Duodenal mucosa (tissue), 2 donors: Measurements from ENCODE around the gene TMEM214.

ENCODE experiments used
- H3K27ac ChIP-seq: one replicate; pipeline ENCODE4 v1.7.0; 2013; ENCODE audit warnings: low read depth, low read length
- H3K27me3 ChIP-seq, 2 donors: one replicate each; pipeline ENCODE4 v1.7.0; 2013; ENCODE audit warnings: low read length in 2 of 2, control low read depth in 1 of 2; ENCODE audit not compliant: insufficient read depth in 2 of 2, control insufficient read depth in 1 of 2
- H3K36me3 ChIP-seq, 2 donors: one replicate each; pipeline ENCODE4 v1.7.0; 2013; ENCODE audit warnings: low read length in 2 of 2, control low read depth in 1 of 2; ENCODE audit not compliant: insufficient read depth in 2 of 2, control insufficient read depth in 1 of 2
- H3K4me1 ChIP-seq, 2 donors: one replicate each; pipeline ENCODE4 v1.7.0; 2013; ENCODE audit warnings: low read length in 2 of 2, control low read depth in 1 of 2; ENCODE audit not compliant: insufficient read depth in 2 of 2, control insufficient read depth in 1 of 2
- H3K4me3 ChIP-seq, 2 donors: one replicate each; pipeline ENCODE4 v1.7.0; 2013; ENCODE audit warnings: low read length in 2 of 2, low read depth in 1 of 2
- H3K9ac ChIP-seq, 2 donors: one replicate each; pipeline ENCODE4 v1.7.0; 2013; ENCODE audit warnings: low read length in 2 of 2, low read depth in 1 of 2
- H3K9me3 ChIP-seq, 2 donors: one replicate each; pipeline ENCODE4 v1.7.0; 2013; ENCODE audit warnings: low read length in 2 of 2, control low read depth in 1 of 2; ENCODE audit not compliant: control insufficient read depth in 1 of 2

The TMEM214 gene

GRCh38 chr2:27021253-27022049 is 11.3 kb upstream of the TMEM214 start:
- Histone ChIP-seq H3K9ac (no peak overlapping the region), H3K4me3 (no peak overlapping the region), H3K4me1 (peaks cover 29% of the 10 kb centered on the region in 2 donors), H3K27ac (no peak overlapping the region), H3K9me3 (no peaks in the 10 kb centered on the region), H3K27me3 (no peaks in the 10 kb centered on the region), H3K36me3 (peaks cover 0 to 21% of the 10 kb centered on the region in 2 donors)

- peaks cover 25 to 29% of the 10 kb centered on the region in 2 donors for H3K4me1 ChIP-seq
- H3K36me3 ChIP-seq: peaks cover 0 to 24% of the 10 kb centered on the region in 2 donors
- H3K9ac ChIP-seq: no peak overlapping the region
- H3K27ac ChIP-seq: no peak overlapping the region
- H3K9me3 ChIP-seq: no peaks in the 10 kb centered on the region
- H3K4me3 ChIP-seq: no peak overlapping the region
- no peaks in the 10 kb centered on the region for H3K27me3 ChIP-seq
Observed at GRCh38 chr2:27023740-27024139, 9.0 kb upstream of the TMEM214 start.

- Histone ChIP-seq H3K27ac (no peak overlapping the region), H3K36me3 (peaks cover 0 to 24% of the 10 kb centered on the region in 2 donors), H3K4me3 (no peak overlapping the region), H3K27me3 (no peaks in the 10 kb centered on the region), H3K9ac (no peak overlapping the region), H3K4me1 (peaks cover 25 to 29% of the 10 kb centered on the region in 2 donors), H3K9me3 (no peaks in the 10 kb centered on the region)
Observed at GRCh38 chr2:27024188-27024587, 8.6 kb upstream of the TMEM214 start.

GRCh38 chr2:27024812-27025211 is 8.0 kb upstream of the TMEM214 start:
- Histone ChIP-seq H3K9me3 (no peaks in the 10 kb centered on the region), H3K4me3 (no peak overlapping the region), H3K9ac (no peak overlapping the region), H3K36me3 (peaks cover 0 to 24% of the 10 kb centered on the region in 2 donors), H3K4me1 (peaks cover 20 to 25% of the 10 kb centered on the region in 2 donors), H3K27me3 (no peaks in the 10 kb centered on the region), H3K27ac (no peak overlapping the region)

- Histone ChIP-seq H3K27me3 (no peaks in the 10 kb centered on the region), H3K4me1 (peaks cover 15 to 23% of the 10 kb centered on the region in 2 donors), H3K9me3 (no peaks in the 10 kb centered on the region), H3K4me3 (no peak overlapping the region), H3K9ac (no peak overlapping the region), H3K27ac (no peak overlapping the region), H3K36me3 (peaks cover 0 to 24% of the 10 kb centered on the region in 2 donors)
Observed at GRCh38 chr2:27025281-27025800, 7.4 kb upstream of the TMEM214 start.

GRCh38 chr2:27025861-27026851 is 6.6 kb upstream of the TMEM214 start:
- H3K9me3 ChIP-seq: no peaks in the 10 kb centered on the region
- H3K27me3 ChIP-seq: no peaks in the 10 kb centered on the region
- peaks cover 0 to 24% of the 10 kb centered on the region in 2 donors for H3K36me3 ChIP-seq
- H3K4me3 ChIP-seq: no peak overlapping the region
- H3K27ac ChIP-seq: no peak overlapping the region
- H3K4me1 ChIP-seq: peaks cover 7 to 14% of the 10 kb centered on the region in 2 donors
- no peak overlapping the region for H3K9ac ChIP-seq

- Histone ChIP-seq H3K9me3 (no peaks in the 10 kb centered on the region), H3K27ac (no peak overlapping the region), H3K4me3 (no peak overlapping the region), H3K27me3 (no peaks in the 10 kb centered on the region), H3K36me3 (peaks cover 0 to 24% of the 10 kb centered on the region in 2 donors), H3K9ac (no peak overlapping the region), H3K4me1 (peaks cover 4 to 5% of the 10 kb centered on the region in 2 donors)
Observed at GRCh38 chr2:27027211-27027651, 5.5 kb upstream of the TMEM214 start.

GRCh38 chr2:27029051-27029450 is 3.7 kb upstream of the TMEM214 start:
- Histone ChIP-seq H3K36me3 (peaks cover 0 to 18% of the 10 kb centered on the region in 2 donors), H3K9ac (no peak overlapping the region), H3K4me3 (no peak overlapping the region), H3K27me3 (no peaks in the 10 kb centered on the region), H3K27ac (no peak overlapping the region), H3K9me3 (no peaks in the 10 kb centered on the region), H3K4me1 (peaks cover 10 to 14% of the 10 kb centered on the region in 2 donors)

GRCh38 chr2:27033253-27033852 is 588 bp downstream of the TMEM214 start:
- Histone ChIP-seq H3K9me3 (no peaks in the 10 kb centered on the region), H3K27ac (peak overlapping the region; percentile 34), H3K4me1 (peaks cover 22 to 27% of the 10 kb centered on the region in 2 donors), H3K27me3 (no peaks in the 10 kb centered on the region), H3K36me3 (peaks cover 33 to 38% of the 10 kb centered on the region in 2 donors), H3K4me3 (peak overlapping the region; percentile 87 to 99), H3K9ac (peak overlapping the region; percentile 77 to 100)
